ENCODE measurements around the gene SAMD4A.

GRCh38 chr14:54674046-54674741 is 107.3 kb downstream of the SAMD4A start:
- TF ChIP-seq CTCF (IDR thresholded peaks at IDR 0.05) (no peak), POLR2A (IDR thresholded peaks at IDR 0.05) (no peak)
